Body of pancreas (tissue), 4 donors: Measurements from ENCODE around the gene PRRT2. TPM values are rescaled to one million over a fixed set of nuclear protein-coding genes. Genes with fewer than 3 reads are reported as not detected.
A peak's percentile ranks its signal among the peaks of the same experiment; 100 is the strongest.
"Not testable (repeated sequence)": the region's sequence is repeated elsewhere in the genome, so short reads cannot be mapped to it uniquely, and the experiment has no call there.

Experiments
- ATAC-seq: fragments of 150-250 bp; one replicate; pipeline ENCODE4 v1.9.1; 2016
- DNase-seq, 4 donors: peaks; one replicate each; pipeline ENCODE4 v3.0.0-alpha.2; 2019
- H3K27ac ChIP-seq, 4 donors: fragments of 200-600 bp; sonication (generic); 1 replicate in 3 of 4; 2 replicates in 1 of 4; pipeline versions ENCODE4 v1.5.1 to v1.6.1; 2016 to 2019; ENCODE audit warnings: mild to moderate bottlenecking in 1 of 4, mixed read lengths in 1 of 4, moderate library complexity in 1 of 4
- H3K27me3 ChIP-seq, 2 donors: fragments of 200-600 bp; sonication (generic); one replicate each; pipeline ENCODE4 v1.6.0; 2016; ENCODE audit warnings: mild to moderate bottlenecking in 1 of 2
- H3K36me3 ChIP-seq, 2 donors: fragments of 200-600 bp; sonication (generic); replicated peaks in 1 of 2; 2 replicates each; pipeline ENCODE4 v1.5.1; 2016; ENCODE audit warnings: low read depth in 2 of 2; ENCODE audit not compliant: insufficient read depth in 1 of 2
- H3K4me1 ChIP-seq: fragments of 200-600 bp; sonication (generic); one replicate; pipeline ENCODE4 v1.6.0; 2016
- H3K4me3 ChIP-seq, 2 donors: fragments of 200-600 bp; sonication (generic); 1 replicate in 1 of 2; 2 replicates in 1 of 2; pipeline ENCODE4 v1.5.1; 2016 to 2019
- H3K9me3 ChIP-seq, 3 donors: fragments of 200-600 bp; sonication (generic); 1 replicate in 2 of 3; 2 replicates in 1 of 3; pipeline ENCODE4 v1.5.1; 2016
- CTCF ChIP-seq, 7 experiments: fragments of 450-650 bp in 4 of 7; fragments of 200-600 bp in 3 of 7; sonication (generic) in 3 of 7; IDR thresholded peaks; one replicate each; pipeline ENCODE4 v1.5.1; 2016 to 2019; ENCODE audit warnings: antibody characterized with exemption in 7 of 7
- POLR2A ChIP-seq, 3 donors: fragments of 450-650 bp; IDR thresholded peaks; one replicate each; pipeline ENCODE4 v1.6.1; 2016; ENCODE audit warnings: antibody characterized with exemption in 3 of 3, mild to moderate bottlenecking in 2 of 3
- WGBS, 2 donors: methylation state at CpG; one replicate each; pipeline ENCODE4 v1.1.5; 2017; 5-methylcytosine and 5-hydroxymethylcytosine counted together
- intact Hi-C: fragments of 100-400 bp; cut with DNase I; formaldehyde crosslinking; loops from one replicate; pipeline ENCODE4 v1.15.1; 2023
- total RNA-seq, 2 donors: library from RNA; depleted of rRNA; stranded (reverse); fragments of >200 nt; gene quantifications; one replicate each; pipeline ENCODE4 v1.1.0, GENCODE V29; 2016

The PRRT2 gene
- total RNA-seq, 2 donors from 2014 or later, result 1.0 TPM; not detected in 1

- DNase-seq, result peak; percentile 70 to 80 (median 74)
- Histone ChIP-seq H3K36me3 (no peaks in the 10 kb centered on the region), H3K27ac (no peak overlapping the region), H3K4me3 (no peak overlapping the region), H3K4me1 (peaks cover 19% of the 10 kb centered on the region), H3K9me3 (no peaks in the 10 kb centered on the region), H3K27me3 (no peaks in the 10 kb centered on the region)
- peak; percentile 64 to 85 (median 77) for TF ChIP-seq CTCF (IDR thresholded peaks at IDR 0.05)
- TF ChIP-seq POLR2A (IDR thresholded peaks at IDR 0.05), result peak in 1 of 3 donors; percentile 25
- peak; percentile 91 for ATAC-seq
- WGBS, 2 donors, result 14 to 16% methylated on average over 26 to 35 of the region's 38 CpGs
- intact Hi-C loops, result no loop called here
These were observed 27.0 kb upstream of the PRRT2 start for GRCh38 chr16:29784901-29785500.

- H3K4me1 ChIP-seq, result peaks cover 32% of the 10 kb centered on the region
- intact Hi-C loops, ATAC-seq, H3K27me3 ChIP-seq, DNase-seq, H3K27ac ChIP-seq, H3K36me3 ChIP-seq, H3K9me3 ChIP-seq, H3K4me3 ChIP-seq: not testable (repeated sequence)
- 78 to 79% methylated on average over 4 of the region's 4 CpGs for WGBS, 2 donors
These were observed 24.8 kb upstream of the PRRT2 start for GRCh38 chr16:29787155-29787554.

DNA sequence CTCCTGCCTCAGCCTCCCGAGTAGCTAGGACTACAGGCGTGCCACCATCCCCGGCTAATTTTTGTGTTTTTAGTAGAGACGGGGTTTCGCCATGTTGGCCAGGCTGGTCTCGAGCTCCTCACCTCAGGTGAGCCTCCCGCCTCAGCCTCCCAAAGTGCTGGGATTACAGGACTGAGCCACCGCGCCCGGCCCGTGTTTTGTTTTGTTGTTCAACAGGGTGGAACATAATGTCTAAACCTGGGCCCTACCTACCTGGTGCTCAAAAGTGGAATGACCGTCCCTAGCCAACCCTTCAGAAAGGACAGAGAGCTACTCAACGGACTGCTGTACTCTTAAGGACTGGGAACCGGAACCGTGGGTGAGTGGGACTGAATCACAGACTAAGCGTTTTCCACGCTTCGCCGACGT lies 22.2 kb upstream of the PRRT2 start:
- Histone ChIP-seq H3K36me3 (no peaks in the 10 kb centered on the region), H3K27me3 (no peaks in the 10 kb centered on the region), H3K4me3 (peak overlapping the region in 1 of 2 donors; percentile 22), H3K27ac (peak overlapping the region; percentile 68 to 94 (median 84)), H3K4me1 (peaks cover 33% of the 10 kb centered on the region), H3K9me3 (no peaks in the 10 kb centered on the region)
- ATAC-seq (peak; percentile 2), DNase-seq (no peak)
- WGBS, 2 donors, result 59 to 92% methylated on average over 11 to 20 of the region's 20 CpGs
- no peak for TF ChIP-seq POLR2A (IDR thresholded peaks at IDR 0.05)
- no peak for TF ChIP-seq CTCF (IDR thresholded peaks at IDR 0.05)
- intact Hi-C loops, result no loop called here

- peak; percentile 100 for ATAC-seq
- 0% methylated on average over 67 of the region's 67 CpGs; no CpG with 5 or more reads in 1 of the 2 donors for WGBS, 2 donors
- H3K27ac ChIP-seq, result peak within 1 kb of the TSS; percentile 68 to 94 (median 84)
- no peaks in the 10 kb centered on the region for H3K36me3 ChIP-seq
- TF ChIP-seq POLR2A (IDR thresholded peaks at IDR 0.05), result peak; percentile 49 to 85 (median 84)
- TF ChIP-seq CTCF (IDR thresholded peaks at IDR 0.05), result peak; percentile 62 to 92 (median 90)
- intact Hi-C loops, result no loop called here
- peaks cover 33% of the 10 kb centered on the region for H3K4me1 ChIP-seq
- H3K27me3 ChIP-seq, result no peaks in the 10 kb centered on the region
- peak within 1 kb of the TSS; percentile 65 to 71 for H3K4me3 ChIP-seq
- H3K9me3 ChIP-seq, result no peaks in the 10 kb centered on the region
- peak; percentile 99 to 100 (median 99) for DNase-seq
These were observed 21.6 kb upstream of the PRRT2 start, which contains the start of gene KIF22 for GRCh38 chr16:29790183-29790948. Gene KIF22, plus strand, starts transcription at chr16:29790751. Its CDS starts 9 bp downstream, at chr16:29790760.
